CD14-positive monocyte (primary cell): ENCODE measurements around the gene PRM3. TPM values are rescaled to one million over a fixed set of nuclear protein-coding genes. Genes with fewer than 3 reads are reported as not detected.

Experiments
- DNase-seq, 3 donors: peaks; one replicate each; pipeline ENCODE4 v3.0.0-alpha.2; 2011 to 2022
- H2AFZ ChIP-seq: 2 replicates; pipeline ENCODE4 v1.6.0; 2012; ENCODE audit warnings: mild to moderate bottlenecking, low read depth, low read length, inconsistent platforms; ENCODE audit not compliant: insufficient read depth, poor library complexity, severe bottlenecking
- H3K27ac ChIP-seq, 2 donors: 1 replicate in 1 of 2; 2 replicates in 1 of 2; pipeline ENCODE4 v1.5.1; 2012 to 2013; ENCODE audit warnings: low read length in 2 of 2, control low read depth in 1 of 2, inconsistent platforms in 1 of 2, low read depth in 1 of 2, mild to moderate bottlenecking in 1 of 2
- H3K27me3 ChIP-seq, 2 donors: one replicate each; pipeline versions ENCODE4 v1.6.0 to v1.6.1; 2011 to 2013; ENCODE audit warnings: low read length in 2 of 2; ENCODE audit not compliant: control insufficient read depth in 2 of 2, insufficient read depth in 2 of 2
- H3K36me3 ChIP-seq, 2 donors: replicated peaks in 1 of 2; 1 replicate in 1 of 2; 2 replicates in 1 of 2; pipeline versions ENCODE4 v1.5.1 to v1.6.1; 2012 to 2013; ENCODE audit warnings: low read length in 2 of 2, control low read depth in 1 of 2, inconsistent platforms in 1 of 2, mild to moderate bottlenecking in 1 of 2; ENCODE audit not compliant: insufficient read depth in 2 of 2, control insufficient read depth in 1 of 2
- H3K4me1 ChIP-seq, 2 donors: 1 replicate in 1 of 2; 2 replicates in 1 of 2; pipeline versions ENCODE4 v1.5.1 to v1.6.1; 2012 to 2013; ENCODE audit warnings: low read length in 2 of 2, control low read depth in 1 of 2, inconsistent platforms in 1 of 2, mild to moderate bottlenecking in 1 of 2, moderate library complexity in 1 of 2; ENCODE audit not compliant: insufficient read depth in 2 of 2, control insufficient read depth in 1 of 2
- H3K4me2 ChIP-seq: replicated peaks from 2 replicates; pipeline ENCODE3; 2012; ENCODE audit warnings: low read length, moderate library complexity, mild to moderate bottlenecking; ENCODE audit not compliant: poor library complexity, severe bottlenecking; ENCODE audit errors: extremely low read depth
- H3K4me3 ChIP-seq, 3 experiments: fragments of 200-600 bp in 1 of 3; sonication (generic) in 1 of 3; replicated peaks in 1 of 3; 1 replicate in 2 of 3; 2 replicates in 1 of 3; pipeline ENCODE4 v1.5.1; 2011 to 2013; ENCODE audit warnings: low read length in 3 of 3, mild to moderate bottlenecking in 3 of 3, control low read depth in 2 of 3, low read depth in 2 of 3, inconsistent platforms in 1 of 3, moderate library complexity in 1 of 3
- H3K79me2 ChIP-seq: 2 replicates; pipeline ENCODE4 v1.6.0; 2012; ENCODE audit warnings: mild to moderate bottlenecking, control low read depth, inconsistent platforms, low read length, moderate library complexity; ENCODE audit not compliant: insufficient read depth
- H3K9ac ChIP-seq: 2 replicates; pipeline ENCODE4 v1.6.0; 2017; ENCODE audit warnings: low read length, mild to moderate bottlenecking; ENCODE audit not compliant: insufficient read depth, poor library complexity, severe bottlenecking
- H3K9me3 ChIP-seq, 2 donors: replicated peaks in 1 of 2; 1 replicate in 1 of 2; 2 replicates in 1 of 2; pipeline versions ENCODE4 v1.5.1 to v1.6.1; 2012 to 2013; ENCODE audit warnings: low read length in 2 of 2, control low read depth in 1 of 2; ENCODE audit not compliant: control insufficient read depth in 1 of 2, insufficient read depth in 1 of 2
- H4K20me1 ChIP-seq: 2 replicates; pipeline ENCODE4 v1.6.0; 2012; ENCODE audit warnings: mild to moderate bottlenecking, low read length, control low read depth, moderate library complexity; ENCODE audit not compliant: insufficient read depth
- H3K27ac Mint-ChIP-seq, 7 donors: one replicate each; pipeline ENCODE4 v1.8.0; 2020; ENCODE audit warnings: mild to moderate bottlenecking in 7 of 7, mixed read lengths in 7 of 7, moderate library complexity in 6 of 7, inconsistent platforms in 2 of 7
- H3K27me3 Mint-ChIP-seq, 3 donors: one replicate each; pipeline ENCODE4 v1.8.0; 2021 to 2022; ENCODE audit warnings: low read depth in 3 of 3, mild to moderate bottlenecking in 3 of 3, mixed read lengths in 3 of 3, moderate library complexity in 3 of 3, inconsistent platforms in 1 of 3
- H3K36me3 Mint-ChIP-seq, 2 donors: one replicate each; pipeline ENCODE4 v1.8.0; 2020; ENCODE audit warnings: mixed read lengths in 2 of 2, inconsistent platforms in 1 of 2, mild to moderate bottlenecking in 1 of 2
- H3K4me1 Mint-ChIP-seq: one replicate; pipeline ENCODE4 v1.8.0; 2020; ENCODE audit warnings: mild to moderate bottlenecking, mixed read lengths
- H3K4me3 Mint-ChIP-seq, 2 donors: one replicate each; pipeline ENCODE4 v1.8.0; 2020; ENCODE audit warnings: mild to moderate bottlenecking in 2 of 2, mixed read lengths in 2 of 2, moderate library complexity in 1 of 2
- H3K9me3 Mint-ChIP-seq, 7 donors: one replicate each; pipeline ENCODE4 v1.8.0; 2020 to 2022; ENCODE audit warnings: mixed read lengths in 7 of 7, mild to moderate bottlenecking in 6 of 7, moderate library complexity in 6 of 7, inconsistent platforms in 2 of 7
- WGBS: methylation state at CpG from one replicate; pipeline ENCODE4 v1.1.5; 2013; ENCODE audit warnings: missing lambda C conversion rate; ENCODE audit not compliant: insufficient coverage; 5-methylcytosine and 5-hydroxymethylcytosine counted together
- intact Hi-C, 2 donors: fragments of 100-400 bp; cut with micrococcal nuclease; formaldehyde crosslinking; loops; one replicate each; pipeline versions ENCODE4 v1.15.0 to v1.15.1; 2023
- polyA minus RNA-seq: library from RNA; depleted of rRNA, polyadenylated mRNA; stranded (reverse); fragments of >200 nt; gene quantifications from 2 replicates; pipeline ENCODE4 v1.2.3, GENCODE V29; 2012
- polyA plus RNA-seq, 3 donors: library from polyadenylated mRNA; depleted of rRNA in 1 of 3; unstranded in 2 of 3; stranded (reverse) in 1 of 3; fragments of 300-500 nt in 2 of 3; fragments of >200 nt in 1 of 3; fragmentation: Illumina TruSeq in 2 of 3; gene quantifications; 1 replicate in 2 of 3; 2 replicates in 1 of 3; pipeline ENCODE4 v1.2.3, GENCODE V29; 2012 to 2021
- total RNA-seq, 12 experiments: library from RNA in 1 of 12; stranded (reverse) in 1 of 12; fragments of 120-200 nt in 1 of 12; gene quantifications; one replicate each; pipeline ENCODE4 v1.2.4 and lab custom pipeline; 2013 to 2026; ENCODE audit warnings: mixed read lengths in 6 of 12, inconsistent platforms in 1 of 12
- TF ChIP-seq, protein P1 (sequence below): fragments of 200-600 bp; IDR thresholded peaks from one replicate; pipeline ENCODE4 v1.8.0; 2022; ENCODE audit warnings: antibody characterized with exemption, mild to moderate bottlenecking

Gene PRM3, protein sequence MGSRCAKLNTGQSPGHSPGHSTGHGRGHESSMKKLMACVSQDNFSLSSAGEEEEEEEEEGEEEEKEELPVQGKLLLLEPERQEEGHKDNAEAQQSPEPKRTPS
- not detected for total RNA-seq (2013)
- polyA plus RNA-seq: not detected
- not detected in 2 replicates for polyA minus RNA-seq
- total RNA-seq (lab: John Stamatoyannopoulos, UW): 0 to 0.23 (median 0) reads per million in 11 experiments

DNA sequence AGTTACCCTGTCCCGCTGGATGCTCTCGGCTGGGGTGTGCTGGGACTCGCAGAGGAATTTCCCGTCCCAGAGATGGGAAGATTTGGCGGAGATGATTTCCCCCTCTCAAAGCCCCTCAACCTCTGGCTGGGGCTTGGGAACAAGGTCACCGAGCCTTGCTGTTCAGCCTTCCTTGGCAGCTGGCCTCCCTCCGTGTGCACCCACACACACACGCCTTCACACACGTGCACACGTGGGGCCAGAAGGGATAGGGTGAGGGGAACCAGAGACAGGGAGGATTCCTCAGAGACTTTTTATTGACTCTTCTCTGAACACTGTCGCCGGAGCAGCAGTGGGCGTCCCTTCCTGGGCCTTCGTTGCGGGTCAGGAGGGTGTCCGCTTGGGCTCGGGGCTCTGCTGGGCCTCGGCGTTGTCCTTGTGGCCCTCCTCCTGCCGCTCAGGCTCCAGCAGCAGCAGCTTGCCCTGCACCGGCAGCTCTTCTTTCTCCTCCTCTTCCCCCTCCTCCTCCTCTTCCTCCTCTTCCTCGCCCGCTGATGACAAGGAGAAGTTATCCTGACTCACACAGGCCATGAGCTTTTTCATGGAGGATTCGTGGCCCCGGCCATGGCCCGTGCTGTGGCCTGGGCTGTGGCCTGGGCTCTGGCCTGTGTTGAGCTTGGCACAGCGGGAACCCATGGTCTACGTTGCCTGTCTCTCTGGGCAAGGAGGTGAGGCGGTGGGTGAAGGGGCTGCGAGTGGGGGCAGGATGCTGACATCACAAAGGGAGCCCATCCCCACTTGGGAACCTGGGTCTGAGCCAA, at the start of gene PRM3:
PRM3 (minus strand) TSS at position 709 of the 800 bp plus-strand sequence; CDS start at position 675, 34 bp downstream.
- peaks cover 0 to 4% of the 10 kb centered on the region in 2 donors for H3K27me3 ChIP-seq
- no peaks in the 10 kb centered on the region for H3K9me3 ChIP-seq
- H3K79me2 ChIP-seq: no peaks in the 10 kb centered on the region
- H3K27me3 Mint-ChIP-seq: peaks cover 13 to 24% (median 15%) of the 10 kb centered on the region in 3 donors
- no peak within 1 kb of the TSS for H3K9ac ChIP-seq
- H2AFZ ChIP-seq: no peak within 1 kb of the TSS
- no peak within 1 kb of the TSS for H3K27ac ChIP-seq
- intact Hi-C loops: no loop called here
- H3K36me3 ChIP-seq: no peaks in the 10 kb centered on the region
- peaks cover 2% of the 10 kb centered on the region for H3K4me1 Mint-ChIP-seq
- H3K4me1 ChIP-seq: no peaks in the 10 kb centered on the region
- TF ChIP-seq, protein P1, sequence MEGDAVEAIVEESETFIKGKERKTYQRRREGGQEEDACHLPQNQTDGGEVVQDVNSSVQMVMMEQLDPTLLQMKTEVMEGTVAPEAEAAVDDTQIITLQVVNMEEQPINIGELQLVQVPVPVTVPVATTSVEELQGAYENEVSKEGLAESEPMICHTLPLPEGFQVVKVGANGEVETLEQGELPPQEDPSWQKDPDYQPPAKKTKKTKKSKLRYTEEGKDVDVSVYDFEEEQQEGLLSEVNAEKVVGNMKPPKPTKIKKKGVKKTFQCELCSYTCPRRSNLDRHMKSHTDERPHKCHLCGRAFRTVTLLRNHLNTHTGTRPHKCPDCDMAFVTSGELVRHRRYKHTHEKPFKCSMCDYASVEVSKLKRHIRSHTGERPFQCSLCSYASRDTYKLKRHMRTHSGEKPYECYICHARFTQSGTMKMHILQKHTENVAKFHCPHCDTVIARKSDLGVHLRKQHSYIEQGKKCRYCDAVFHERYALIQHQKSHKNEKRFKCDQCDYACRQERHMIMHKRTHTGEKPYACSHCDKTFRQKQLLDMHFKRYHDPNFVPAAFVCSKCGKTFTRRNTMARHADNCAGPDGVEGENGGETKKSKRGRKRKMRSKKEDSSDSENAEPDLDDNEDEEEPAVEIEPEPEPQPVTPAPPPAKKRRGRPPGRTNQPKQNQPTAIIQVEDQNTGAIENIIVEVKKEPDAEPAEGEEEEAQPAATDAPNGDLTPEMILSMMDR: no peak
- no peaks in the 10 kb centered on the region for H3K36me3 Mint-ChIP-seq
- no peaks in the 10 kb centered on the region for H3K9me3 Mint-ChIP-seq
- peak within 1 kb of the TSS in 1 of 2 donors; percentile 43 for H3K4me3 Mint-ChIP-seq
- no peak within 1 kb of the TSS for H3K4me2 ChIP-seq
- no peaks in the 10 kb centered on the region for H4K20me1 ChIP-seq
- WGBS: 86% methylated on average over 21 of the region's 30 CpGs
- no peak within 1 kb of the TSS for H3K4me3 ChIP-seq
- peak within 1 kb of the TSS in 2 of 7 donors; percentile 37 to 57 for H3K27ac Mint-ChIP-seq
- DNase-seq: no peak

DNA sequence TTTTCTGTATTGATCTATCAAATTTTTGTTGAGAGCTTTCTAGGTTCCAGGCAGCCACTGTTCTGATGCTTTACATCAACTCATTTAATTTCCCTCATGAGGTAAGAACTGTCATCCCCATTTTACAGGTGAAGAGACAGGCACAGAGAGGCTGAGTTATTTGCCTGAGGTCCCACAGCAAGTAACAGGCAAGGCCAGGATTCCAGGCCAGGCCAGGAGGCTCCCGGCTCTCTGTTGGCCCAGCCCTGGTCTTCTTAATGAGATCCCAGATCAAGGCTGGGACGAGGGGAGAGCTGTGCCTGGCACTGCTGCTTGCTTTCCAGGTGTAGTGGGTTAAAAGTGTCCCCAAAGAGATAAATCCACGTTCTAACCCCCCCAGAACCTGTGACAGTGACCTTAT, 49.4 kb upstream of the PRM3 start:
- Mint-ChIP-seq H3K36me3 (peaks cover under 1 to 11% of the 10 kb centered on the region in 2 donors), H3K9me3 (peaks cover 0 to 7% (median 3%) of the 10 kb centered on the region in 7 donors), H3K4me1 (peaks cover 28% of the 10 kb centered on the region), H3K27ac (no peak overlapping the region), H3K27me3 (peaks cover 8 to 42% (median 17%) of the 10 kb centered on the region in 3 donors), H3K4me3 (no peak overlapping the region)
- TF ChIP-seq, protein P1: no peak
- H3K79me2 ChIP-seq: no peaks in the 10 kb centered on the region
- no peaks in the 10 kb centered on the region for H3K36me3 ChIP-seq
- H4K20me1 ChIP-seq: no peaks in the 10 kb centered on the region
- peaks cover 20 to 28% of the 10 kb centered on the region in 2 donors for H3K4me1 ChIP-seq
- no peaks in the 10 kb centered on the region for H3K9me3 ChIP-seq
- no peak overlapping the region for H3K27ac ChIP-seq
- H3K4me2 ChIP-seq: no peak overlapping the region
- H3K4me3 ChIP-seq: no peak overlapping the region
- no peaks in the 10 kb centered on the region for H3K27me3 ChIP-seq
- intact Hi-C loops: no loop called here
- WGBS: no CpG with 5 or more reads among the region's 3 CpGs
- no peak overlapping the region for H3K9ac ChIP-seq
- no peak overlapping the region for H2AFZ ChIP-seq
- no peak for DNase-seq
